Effector memory CD4-positive, alpha-beta T cell (primary cell): ENCODE results near the gene IL20.

Experiments
- DNase-seq, 3 donors: peaks; one replicate each; pipeline ENCODE4 v3.0.0-alpha.2; 2020
- H3K27ac ChIP-seq: 2 replicates; pipeline ENCODE4 v1.7.0; 2013; ENCODE audit warnings: mild to moderate bottlenecking, low read length, moderate library complexity; ENCODE audit not compliant: insufficient read depth, poor library complexity, severe bottlenecking
- H3K27me3 ChIP-seq: replicated peaks from 2 replicates; pipeline ENCODE4 v1.7.0; 2013; ENCODE audit warnings: mild to moderate bottlenecking, low read length; ENCODE audit not compliant: insufficient read depth, control insufficient read depth, poor library complexity, severe bottlenecking
- H3K36me3 ChIP-seq: 2 replicates; pipeline ENCODE4 v1.7.0; 2013; ENCODE audit warnings: mild to moderate bottlenecking, low read length, moderate library complexity; ENCODE audit not compliant: control insufficient read depth, insufficient read depth
- H3K4me1 ChIP-seq: 2 replicates; pipeline ENCODE4 v1.7.0; 2013; ENCODE audit warnings: low read length, mild to moderate bottlenecking; ENCODE audit not compliant: control insufficient read depth, insufficient read depth, poor library complexity, severe bottlenecking
- H3K4me3 ChIP-seq: 2 replicates; pipeline ENCODE4 v1.7.0; 2013; ENCODE audit warnings: low read length, low read depth, mild to moderate bottlenecking; ENCODE audit not compliant: insufficient read depth, poor library complexity, severe bottlenecking
- H3K9me3 ChIP-seq: 2 replicates; pipeline ENCODE4 v1.7.0; 2013; ENCODE audit warnings: mild to moderate bottlenecking, low read length, moderate library complexity; ENCODE audit not compliant: control insufficient read depth

The IL20 gene

DNA sequence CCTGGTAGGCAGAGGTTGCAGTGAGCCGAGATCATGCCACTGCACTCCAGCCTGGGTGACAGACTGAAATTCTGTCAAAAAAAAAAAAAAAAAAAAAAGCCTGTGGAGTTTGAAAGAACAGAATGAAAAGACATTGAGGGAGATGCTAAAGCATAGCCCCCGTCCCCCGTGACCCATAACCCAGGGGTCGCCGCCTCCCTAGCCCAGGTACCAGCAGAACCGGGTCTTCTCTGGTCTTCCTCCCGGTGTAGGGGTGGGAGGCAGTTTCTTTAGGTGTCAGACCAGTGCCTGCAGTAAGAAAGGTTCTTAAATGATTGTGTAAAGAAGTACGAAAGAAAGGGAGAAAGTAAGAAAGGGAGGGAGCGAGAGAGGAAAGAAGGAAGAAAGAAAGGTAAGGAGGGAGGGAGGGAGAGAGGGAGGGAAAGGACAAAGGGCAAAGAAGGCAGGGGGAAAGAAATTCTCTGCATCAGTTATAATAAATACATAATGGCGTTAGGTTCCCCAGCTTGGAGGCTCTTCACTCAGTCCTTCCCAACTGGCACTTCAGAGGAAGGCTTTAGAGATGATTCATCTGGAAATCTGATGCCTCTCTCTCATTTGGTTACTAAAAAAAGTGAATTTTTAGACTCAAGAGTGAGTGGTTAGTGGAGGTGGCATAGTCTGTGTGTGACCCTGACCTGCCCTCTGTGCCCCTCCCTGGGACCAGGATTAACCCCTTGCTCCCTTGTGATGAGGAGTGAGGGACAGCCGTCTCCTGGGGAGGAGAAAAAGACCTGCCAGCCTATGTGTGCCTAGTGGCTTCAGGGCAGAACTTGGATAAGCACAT is 32.9 kb downstream of the IL20 start:
- Histone ChIP-seq H3K9me3 (no peaks in the 10 kb centered on the region), H3K27ac (no peak overlapping the region), H3K4me3 (no peak overlapping the region), H3K27me3 (no peaks in the 10 kb centered on the region), H3K36me3 (peaks cover 9% of the 10 kb centered on the region), H3K4me1 (no peaks in the 10 kb centered on the region)
- DNase-seq, result no peak

GRCh38 chr1:206898915-206899431 is 33.5 kb downstream of the IL20 start:
- H3K4me3 ChIP-seq, result no peak overlapping the region
- H3K9me3 ChIP-seq, result no peaks in the 10 kb centered on the region
- peaks cover 15% of the 10 kb centered on the region for H3K36me3 ChIP-seq
- no peak for DNase-seq
- H3K27me3 ChIP-seq, result no peaks in the 10 kb centered on the region
- no peaks in the 10 kb centered on the region for H3K4me1 ChIP-seq
- no peak overlapping the region for H3K27ac ChIP-seq

- Histone ChIP-seq H3K36me3 (peaks cover 23% of the 10 kb centered on the region), H3K9me3 (no peaks in the 10 kb centered on the region), H3K27ac (no peak overlapping the region), H3K27me3 (no peaks in the 10 kb centered on the region), H3K4me1 (peaks cover under 1% of the 10 kb centered on the region), H3K4me3 (no peak overlapping the region)
- DNase-seq, result no peak
Observed at GRCh38 chr1:206899717-206900116, 34.3 kb downstream of the IL20 start.

GRCh38 chr1:206900149-206900548 is 34.7 kb downstream of the IL20 start:
- H3K4me3 ChIP-seq, result no peak overlapping the region
- H3K36me3 ChIP-seq, result peaks cover 27% of the 10 kb centered on the region
- DNase-seq, result no peak
- no peaks in the 10 kb centered on the region for H3K27me3 ChIP-seq
- no peak overlapping the region for H3K27ac ChIP-seq
- H3K9me3 ChIP-seq, result no peaks in the 10 kb centered on the region
- H3K4me1 ChIP-seq, result peaks cover 5% of the 10 kb centered on the region

- H3K27ac ChIP-seq, result no peak overlapping the region
- no peak for DNase-seq
- H3K36me3 ChIP-seq, result peaks cover 32% of the 10 kb centered on the region
- peaks cover 21% of the 10 kb centered on the region for H3K4me1 ChIP-seq
- H3K4me3 ChIP-seq, result no peak overlapping the region
- H3K27me3 ChIP-seq, result no peaks in the 10 kb centered on the region
- H3K9me3 ChIP-seq, result no peaks in the 10 kb centered on the region
Observed at GRCh38 chr1:206901944-206902343, 36.5 kb downstream of the IL20 start.

- Histone ChIP-seq H3K4me3 (no peak overlapping the region), H3K4me1 (peaks cover 28% of the 10 kb centered on the region), H3K9me3 (no peaks in the 10 kb centered on the region), H3K36me3 (peaks cover 38% of the 10 kb centered on the region), H3K27ac (peak overlapping the region; percentile 12), H3K27me3 (no peaks in the 10 kb centered on the region)
- no peak for DNase-seq
Observed at GRCh38 chr1:206902702-206903101, 37.3 kb downstream of the IL20 start.

DNA sequence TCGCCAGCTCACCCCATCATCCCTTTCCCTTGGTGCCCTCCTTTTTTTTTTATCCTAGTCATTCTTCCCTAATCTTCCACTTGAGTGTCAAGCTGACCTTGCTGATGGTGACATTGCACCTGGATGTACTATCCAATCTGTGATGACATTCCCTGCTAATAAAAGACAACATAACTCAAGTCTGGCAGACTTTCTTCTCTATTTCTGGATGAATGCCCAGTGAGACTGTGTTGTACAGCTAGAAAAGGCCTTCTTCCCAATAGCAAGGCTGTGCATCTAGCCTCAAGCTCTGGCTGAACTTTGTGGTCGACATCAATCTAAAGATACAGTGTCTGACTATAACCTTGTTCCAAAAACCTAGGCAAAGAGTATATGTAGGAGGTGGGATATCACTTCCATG is 38.3 kb downstream of the IL20 start:
- Histone ChIP-seq H3K36me3 (peaks cover 47% of the 10 kb centered on the region), H3K4me3 (no peak overlapping the region), H3K4me1 (peaks cover 34% of the 10 kb centered on the region), H3K27ac (no peak overlapping the region), H3K27me3 (no peaks in the 10 kb centered on the region), H3K9me3 (no peaks in the 10 kb centered on the region)
- DNase-seq, result no peak

DNA sequence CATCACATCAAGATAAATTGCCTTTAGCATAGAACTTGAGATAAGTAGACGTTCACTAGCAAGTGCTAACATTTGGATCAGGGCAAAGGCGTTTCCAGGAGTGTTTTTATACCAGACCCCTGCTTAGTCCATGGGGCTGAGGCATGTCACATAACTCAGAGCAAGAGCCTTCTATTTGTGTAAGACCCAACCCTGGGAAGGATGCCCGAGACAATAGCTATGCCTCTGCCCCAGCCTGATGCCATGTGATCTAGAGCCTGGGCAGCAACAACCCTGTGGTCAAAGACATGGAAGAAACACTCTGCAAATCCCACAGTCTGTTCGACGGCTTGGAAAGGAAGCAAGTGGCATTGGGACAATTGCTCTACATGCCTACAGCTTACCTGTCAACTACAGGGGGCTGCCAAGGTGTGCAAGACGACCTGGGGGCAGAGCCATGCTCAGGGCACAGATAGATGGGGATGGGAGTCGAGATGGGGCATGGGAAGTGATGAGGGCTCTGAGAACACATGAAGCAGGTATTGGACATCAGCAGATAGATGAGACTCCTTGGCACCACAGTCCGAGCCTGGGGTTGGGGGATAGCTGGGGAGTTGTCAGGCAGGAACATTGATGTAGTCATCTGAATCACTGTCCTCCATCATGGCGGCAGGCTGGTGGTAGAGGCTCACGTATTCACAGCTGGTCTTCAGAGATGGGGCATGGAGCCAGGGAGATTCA is 39.2 kb downstream of the IL20 start:
- peaks cover 42% of the 10 kb centered on the region for H3K4me1 ChIP-seq
- peak overlapping the region; percentile 49 for H3K27ac ChIP-seq
- no peak overlapping the region for H3K4me3 ChIP-seq
- no peaks in the 10 kb centered on the region for H3K9me3 ChIP-seq
- peaks cover 48% of the 10 kb centered on the region for H3K36me3 ChIP-seq
- H3K27me3 ChIP-seq, result no peaks in the 10 kb centered on the region
- DNase-seq, result no peak

DNA sequence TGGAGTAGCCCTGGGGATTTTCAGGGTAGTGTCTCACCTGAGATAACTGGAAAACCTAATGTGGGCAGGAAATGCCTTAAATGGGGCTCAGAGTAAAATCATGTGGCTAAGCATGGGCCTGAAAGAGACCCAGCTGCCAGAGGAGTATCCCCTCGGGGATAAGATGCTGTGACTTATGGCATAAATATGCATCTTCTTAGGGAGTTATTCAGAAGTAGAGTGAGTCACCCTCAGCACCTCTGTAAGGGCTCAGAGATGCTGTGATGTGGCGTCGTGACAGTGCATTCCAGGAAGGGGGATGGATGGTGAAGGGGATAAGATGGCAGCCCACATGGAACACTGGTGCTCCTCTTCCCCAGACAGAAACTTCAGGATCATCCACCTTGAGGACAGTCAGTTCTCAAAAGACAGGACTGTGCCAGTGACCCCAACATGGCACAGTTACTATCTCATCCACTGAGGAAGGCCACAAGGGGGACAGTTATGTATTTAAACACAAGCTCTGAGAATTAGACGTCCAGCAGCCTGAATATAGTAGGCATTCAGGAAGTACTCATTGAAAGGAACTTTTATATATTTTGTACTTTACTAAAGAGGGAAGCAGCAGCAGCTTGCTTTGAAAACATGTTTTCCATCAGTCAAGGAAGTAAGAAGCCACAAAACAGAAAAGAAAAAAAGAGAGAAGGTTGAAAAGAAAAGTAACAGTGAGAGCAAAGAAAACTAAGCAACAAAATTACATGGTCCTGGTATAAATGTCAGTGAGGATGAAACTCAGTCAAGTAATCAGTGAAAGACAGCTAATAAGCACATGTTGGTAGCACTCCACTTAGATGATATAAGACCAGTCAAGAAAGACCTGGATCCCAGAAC is 40.1 kb downstream of the IL20 start:
- Histone ChIP-seq H3K9me3 (no peaks in the 10 kb centered on the region), H3K36me3 (peaks cover 54% of the 10 kb centered on the region), H3K4me3 (peak overlapping the region; percentile 7), H3K27ac (peak overlapping the region; percentile 49), H3K27me3 (no peaks in the 10 kb centered on the region), H3K4me1 (peaks cover 50% of the 10 kb centered on the region)
- DNase-seq, result no peak
